ENCODE measurements around the gene PLA2G4E.

- TF ChIP-seq CTCF (IDR thresholded peaks at IDR 0.05) (no peak), POLR2A (IDR thresholded peaks at IDR 0.05) (no peak)
Measured at GRCh38 chr15:41961001-41961518, 59.8 kb downstream of the PLA2G4E start.

All from heart left ventricle (tissue), 13 donors.